ENCODE measurements around the gene ADM. TPM values are rescaled to one million over a fixed set of nuclear protein-coding genes. Genes with fewer than 3 reads are reported as not detected.

ADM gene
- total RNA-seq, 2 experiments from 2014 or later, result 0.54 to 3.7 TPM

GRCh38 chr11:10282117-10282516 lies 22.8 kb upstream of the ADM start:
- CTCF ChIA-PET, result no interaction called here
- Mint-ChIP-seq H3K4me3 (no peak overlapping the region), H3K9me3 (ENCODE audit: low read depth) (no peaks in the 10 kb centered on the region), H3K4me1 (peaks cover 5% of the 10 kb centered on the region), H3K27ac (no peak overlapping the region), H3K36me3 (no peaks in the 10 kb centered on the region), H3K27me3 (peaks cover 3% of the 10 kb centered on the region)
- ATAC-seq (no peak), DNase-seq (no peak)

- CTCF ChIA-PET, result interaction anchor here (1.0 to 1.3 kb wide), 3 partner anchors 20 to 257 kb away, joined by 3 read pairs; partner anchors contain the start of genes ADM and RNF141
- Mint-ChIP-seq H3K27me3 (peaks cover 3% of the 10 kb centered on the region), H3K4me3 (no peak overlapping the region), H3K9me3 (ENCODE audit: low read depth) (no peaks in the 10 kb centered on the region), H3K4me1 (peaks cover 5% of the 10 kb centered on the region), H3K36me3 (no peaks in the 10 kb centered on the region), H3K27ac (no peak overlapping the region)
- no peak for ATAC-seq
- no peak for DNase-seq
These were observed 20.9 kb upstream of the ADM start for GRCh38 chr11:10283991-10284390.

GRCh38 chr11:10285148-10285802 lies 19.6 kb upstream of the ADM start:
- Mint-ChIP-seq H3K27ac (no peak overlapping the region), H3K27me3 (peaks cover 3% of the 10 kb centered on the region), H3K4me3 (no peak overlapping the region), H3K9me3 (ENCODE audit: low read depth) (no peaks in the 10 kb centered on the region), H3K36me3 (no peaks in the 10 kb centered on the region), H3K4me1 (peaks cover 5% of the 10 kb centered on the region)
- CTCF ChIA-PET, result no interaction called here
- ATAC-seq (no peak), DNase-seq (no peak)

GRCh38 chr11:10287140-10287539 lies 17.7 kb upstream of the ADM start:
- no peaks in the 10 kb centered on the region for H3K36me3 Mint-ChIP-seq
- peaks cover 11% of the 10 kb centered on the region for H3K4me1 Mint-ChIP-seq
- H3K9me3 Mint-ChIP-seq (ENCODE audit: low read depth), result no peaks in the 10 kb centered on the region
- H3K27ac Mint-ChIP-seq, result no peak overlapping the region
- peaks cover 11% of the 10 kb centered on the region for H3K27me3 Mint-ChIP-seq
- no peak for DNase-seq
- ATAC-seq, result no peak
- no peak overlapping the region for H3K4me3 Mint-ChIP-seq
- CTCF ChIA-PET, result no interaction called here

- no peak for ATAC-seq
- peaks cover 13% of the 10 kb centered on the region for H3K4me1 Mint-ChIP-seq
- H3K36me3 Mint-ChIP-seq, result no peaks in the 10 kb centered on the region
- H3K27ac Mint-ChIP-seq, result no peak overlapping the region
- peaks cover 17% of the 10 kb centered on the region for H3K27me3 Mint-ChIP-seq
- no peak overlapping the region for H3K4me3 Mint-ChIP-seq
- H3K9me3 Mint-ChIP-seq (ENCODE audit: low read depth), result no peaks in the 10 kb centered on the region
- DNase-seq, result no peak
- CTCF ChIA-PET, result interaction anchor here (1.3 to 1.9 kb wide), 2 partner anchors 20 to 80 kb away, joined by 5 read pairs; no protein-coding TSS in a partner anchor
These were observed 16.8 kb upstream of the ADM start for GRCh38 chr11:10287766-10288715.

- no peak for DNase-seq
- Mint-ChIP-seq H3K27me3 (peaks cover 20% of the 10 kb centered on the region), H3K9me3 (ENCODE audit: low read depth) (no peaks in the 10 kb centered on the region), H3K27ac (no peak overlapping the region), H3K4me1 (peaks cover 15% of the 10 kb centered on the region), H3K36me3 (no peaks in the 10 kb centered on the region), H3K4me3 (no peak overlapping the region)
- CTCF ChIA-PET, result interaction anchor here (1.3 to 1.9 kb wide), 2 partner anchors 19 to 81 kb away, joined by 5 read pairs; no protein-coding TSS in a partner anchor
- ATAC-seq, result no peak
These were observed 15.8 kb upstream of the ADM start for GRCh38 chr11:10288881-10289764.

GRCh38 chr11:10289765-10290380 lies 15.0 kb upstream of the ADM start:
- Mint-ChIP-seq H3K27me3 (peaks cover 21% of the 10 kb centered on the region), H3K4me1 (peaks cover 17% of the 10 kb centered on the region), H3K36me3 (peaks cover 1% of the 10 kb centered on the region), H3K4me3 (no peak overlapping the region), H3K27ac (no peak overlapping the region), H3K9me3 (ENCODE audit: low read depth) (no peaks in the 10 kb centered on the region)
- no peak for ATAC-seq
- DNase-seq, result no peak
- CTCF ChIA-PET, result no interaction called here

GRCh38 chr11:10291801-10292638 lies 12.9 kb upstream of the ADM start:
- Mint-ChIP-seq H3K4me1 (peaks cover 24% of the 10 kb centered on the region), H3K4me3 (peak overlapping the region; percentile 16), H3K27me3 (peaks cover 40% of the 10 kb centered on the region), H3K27ac (no peak overlapping the region), H3K36me3 (peaks cover 3% of the 10 kb centered on the region), H3K9me3 (ENCODE audit: low read depth) (no peaks in the 10 kb centered on the region)
- ATAC-seq, result no peak
- CTCF ChIA-PET, result interaction anchor here (1.1 kb wide), 2 partner anchors 12 to 15 kb away, joined by 3 read pairs; no protein-coding TSS in a partner anchor
- DNase-seq, result no peak

- Mint-ChIP-seq H3K9me3 (ENCODE audit: low read depth) (no peaks in the 10 kb centered on the region), H3K27me3 (peaks cover 52% of the 10 kb centered on the region), H3K27ac (no peak within 1 kb of the TSS), H3K4me3 (peak within 1 kb of the TSS; percentile 70), H3K36me3 (peaks cover 5% of the 10 kb centered on the region), H3K4me1 (peaks cover 34% of the 10 kb centered on the region)
- CTCF ChIA-PET, result interaction anchor here (0.8 to 6.1 kb wide), 4 partner anchors 9 to 14 kb away, joined by 3 to 42 read pairs (median 4); no protein-coding TSS in a partner anchor
- peak; percentile 83 for DNase-seq
- peak; percentile 68 for ATAC-seq
These were observed 11.2 kb upstream of the ADM start, which contains the start of gene SBF2 for GRCh38 chr11:10293423-10294289. SBF2 (minus strand) TSS chr11:10294219; CDS start chr11:10294069, 150 bp downstream.

GRCh38 chr11:10294290-10294953 lies 10.5 kb upstream of the ADM start:
- peaks cover 40% of the 10 kb centered on the region for H3K4me1 Mint-ChIP-seq
- H3K36me3 Mint-ChIP-seq, result peaks cover 5% of the 10 kb centered on the region
- peak overlapping the region; percentile 70 for H3K4me3 Mint-ChIP-seq
- ATAC-seq, result no peak
- peaks cover 57% of the 10 kb centered on the region for H3K27me3 Mint-ChIP-seq
- H3K27ac Mint-ChIP-seq, result no peak overlapping the region
- no peak for DNase-seq
- CTCF ChIA-PET, result interaction anchor here (1.3 to 6.1 kb wide), 2 partner anchors 11 to 13 kb away, joined by 3 to 42 read pairs; no protein-coding TSS in a partner anchor
- H3K9me3 Mint-ChIP-seq (ENCODE audit: low read depth), result no peaks in the 10 kb centered on the region

All from activated CD8-positive, alpha-beta memory T cell treated with anti-CD3 and anti-CD28 coated beads, Interleukin-2, amount 10 ng/mL, durations not matched to agents 7 days and 5 days (primary cell).